GM23248 (cell line): Measurements from ENCODE around the gene IKZF1.

Source experiments
- EZH2 ChIP-seq: fragments of 200-600 bp; sonication (generic); IDR thresholded peaks from 2 replicates; pipeline ENCODE4 v1.6.1; 2018; ENCODE audit warnings: antibody characterized with exemption, mild to moderate bottlenecking; ENCODE audit not compliant: insufficient read depth, poor library complexity, severe bottlenecking
- EZH2phosphoT487 ChIP-seq: fragments of 200-600 bp; sonication (generic); IDR thresholded peaks from 2 replicates; pipeline ENCODE4 v1.6.1; 2018; ENCODE audit warnings: antibody characterized with exemption, moderate library complexity, mild to moderate bottlenecking, low read depth; ENCODE audit not compliant: insufficient read depth

- TF ChIP-seq EZH2 = no peak
- no peak for TF ChIP-seq EZH2phosphoT487
These were observed 37.2 kb downstream of the IKZF1 start for GRCh38 chr7:50341724-50342123.
